ENCODE measurements around the gene JAKMIP2.

DNA sequence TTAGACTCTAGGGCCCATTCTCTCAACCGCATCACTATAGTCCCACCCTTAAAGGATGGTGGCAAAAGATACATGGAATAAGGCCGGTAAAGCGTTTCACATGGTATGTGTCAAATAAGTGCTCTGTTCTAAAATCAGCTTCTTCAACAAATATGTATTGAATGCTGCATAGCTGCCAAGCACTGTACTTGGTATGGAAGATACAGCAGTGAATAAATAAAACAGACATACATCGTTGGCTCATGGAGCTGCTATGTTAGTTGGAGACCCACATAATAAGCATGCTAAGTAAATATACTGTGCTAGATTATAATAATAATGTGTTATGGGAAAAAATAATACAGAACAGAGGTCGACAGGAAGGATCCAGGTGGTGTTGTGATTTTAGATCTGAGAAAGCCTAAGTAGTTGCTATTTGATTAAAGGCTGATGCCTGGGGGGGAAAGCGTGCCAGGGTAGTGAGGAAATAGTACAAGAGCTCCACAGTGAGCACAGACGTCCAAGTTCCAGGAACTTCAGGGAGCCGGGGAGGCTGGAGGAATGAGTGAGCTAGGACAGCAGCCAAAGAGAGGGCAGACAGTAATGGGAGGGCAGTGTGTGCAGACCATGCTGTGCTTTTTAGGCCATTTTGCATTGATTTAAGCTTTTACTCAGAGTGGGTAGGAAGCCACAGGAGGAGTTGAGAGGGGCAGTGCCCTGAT, 93.7 kb downstream of the JAKMIP2 start:
- TF ChIP-seq, protein P1, sequence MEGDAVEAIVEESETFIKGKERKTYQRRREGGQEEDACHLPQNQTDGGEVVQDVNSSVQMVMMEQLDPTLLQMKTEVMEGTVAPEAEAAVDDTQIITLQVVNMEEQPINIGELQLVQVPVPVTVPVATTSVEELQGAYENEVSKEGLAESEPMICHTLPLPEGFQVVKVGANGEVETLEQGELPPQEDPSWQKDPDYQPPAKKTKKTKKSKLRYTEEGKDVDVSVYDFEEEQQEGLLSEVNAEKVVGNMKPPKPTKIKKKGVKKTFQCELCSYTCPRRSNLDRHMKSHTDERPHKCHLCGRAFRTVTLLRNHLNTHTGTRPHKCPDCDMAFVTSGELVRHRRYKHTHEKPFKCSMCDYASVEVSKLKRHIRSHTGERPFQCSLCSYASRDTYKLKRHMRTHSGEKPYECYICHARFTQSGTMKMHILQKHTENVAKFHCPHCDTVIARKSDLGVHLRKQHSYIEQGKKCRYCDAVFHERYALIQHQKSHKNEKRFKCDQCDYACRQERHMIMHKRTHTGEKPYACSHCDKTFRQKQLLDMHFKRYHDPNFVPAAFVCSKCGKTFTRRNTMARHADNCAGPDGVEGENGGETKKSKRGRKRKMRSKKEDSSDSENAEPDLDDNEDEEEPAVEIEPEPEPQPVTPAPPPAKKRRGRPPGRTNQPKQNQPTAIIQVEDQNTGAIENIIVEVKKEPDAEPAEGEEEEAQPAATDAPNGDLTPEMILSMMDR (IDR thresholded peaks at IDR 0.05; ENCODE audit: low read depth, low read length, poor library complexity, severe bottlenecking), result no peak
- TF ChIP-seq EZH2phosphoT487 (IDR thresholded peaks at IDR 0.05; ENCODE audit: borderline replicate concordance, low read length), result no peak

All from DOHH2 (cell line).